ENCODE measurements around the gene MTURN.

MTURN gene

DNA sequence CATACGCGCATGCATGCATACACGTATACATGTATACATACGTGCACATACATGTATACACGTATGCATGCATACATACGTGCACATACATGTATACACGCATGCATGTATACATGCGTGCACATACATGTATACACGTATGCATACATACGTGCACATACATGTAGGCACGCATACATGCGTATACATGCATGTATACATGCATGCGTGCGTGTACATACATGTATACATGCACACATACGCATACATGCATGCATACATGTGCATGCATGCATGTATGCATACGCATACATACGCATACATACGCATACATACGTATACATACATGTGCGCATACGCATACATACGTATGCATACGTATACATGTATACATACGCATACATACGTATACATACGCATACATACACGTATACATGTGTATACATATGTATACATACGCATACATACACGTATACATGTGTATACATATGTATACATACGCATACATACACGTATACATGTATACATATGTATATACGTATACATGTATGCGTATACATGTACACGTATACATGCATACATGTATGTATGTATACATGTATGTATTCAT lies 19.0 kb upstream of the MTURN start:
- DNase-seq (ENCODE audit: extremely low read depth, low read depth): no peak
- TF ChIP-seq, protein P1, sequence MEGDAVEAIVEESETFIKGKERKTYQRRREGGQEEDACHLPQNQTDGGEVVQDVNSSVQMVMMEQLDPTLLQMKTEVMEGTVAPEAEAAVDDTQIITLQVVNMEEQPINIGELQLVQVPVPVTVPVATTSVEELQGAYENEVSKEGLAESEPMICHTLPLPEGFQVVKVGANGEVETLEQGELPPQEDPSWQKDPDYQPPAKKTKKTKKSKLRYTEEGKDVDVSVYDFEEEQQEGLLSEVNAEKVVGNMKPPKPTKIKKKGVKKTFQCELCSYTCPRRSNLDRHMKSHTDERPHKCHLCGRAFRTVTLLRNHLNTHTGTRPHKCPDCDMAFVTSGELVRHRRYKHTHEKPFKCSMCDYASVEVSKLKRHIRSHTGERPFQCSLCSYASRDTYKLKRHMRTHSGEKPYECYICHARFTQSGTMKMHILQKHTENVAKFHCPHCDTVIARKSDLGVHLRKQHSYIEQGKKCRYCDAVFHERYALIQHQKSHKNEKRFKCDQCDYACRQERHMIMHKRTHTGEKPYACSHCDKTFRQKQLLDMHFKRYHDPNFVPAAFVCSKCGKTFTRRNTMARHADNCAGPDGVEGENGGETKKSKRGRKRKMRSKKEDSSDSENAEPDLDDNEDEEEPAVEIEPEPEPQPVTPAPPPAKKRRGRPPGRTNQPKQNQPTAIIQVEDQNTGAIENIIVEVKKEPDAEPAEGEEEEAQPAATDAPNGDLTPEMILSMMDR (IDR thresholded peaks at IDR 0.05; ENCODE audit: low read depth, low read length): no peak

DNA sequence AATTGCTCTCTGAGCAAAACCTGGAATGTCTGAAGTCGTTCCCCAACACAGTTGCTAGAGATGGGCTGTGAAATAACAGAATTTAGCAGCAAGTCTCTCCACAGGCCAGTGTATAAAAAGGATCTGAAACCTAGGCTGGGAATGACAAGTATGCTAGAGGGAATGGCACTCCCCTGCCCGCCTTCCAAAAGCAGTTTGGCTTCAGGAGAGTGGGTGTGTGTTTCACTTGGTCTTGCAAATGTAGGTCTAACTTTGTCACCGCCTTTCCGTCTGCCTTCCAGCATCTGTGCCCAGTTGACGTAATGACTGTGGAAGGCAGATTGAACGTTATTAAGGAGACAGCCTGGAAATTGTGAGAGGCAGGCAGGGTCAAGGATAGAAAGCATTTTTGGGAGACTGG lies 18.0 kb upstream of the MTURN start:
- TF ChIP-seq, protein P1 (IDR thresholded peaks at IDR 0.05; ENCODE audit: low read depth, low read length): no peak
- DNase-seq (ENCODE audit: extremely low read depth, low read depth): no peak

DNA sequence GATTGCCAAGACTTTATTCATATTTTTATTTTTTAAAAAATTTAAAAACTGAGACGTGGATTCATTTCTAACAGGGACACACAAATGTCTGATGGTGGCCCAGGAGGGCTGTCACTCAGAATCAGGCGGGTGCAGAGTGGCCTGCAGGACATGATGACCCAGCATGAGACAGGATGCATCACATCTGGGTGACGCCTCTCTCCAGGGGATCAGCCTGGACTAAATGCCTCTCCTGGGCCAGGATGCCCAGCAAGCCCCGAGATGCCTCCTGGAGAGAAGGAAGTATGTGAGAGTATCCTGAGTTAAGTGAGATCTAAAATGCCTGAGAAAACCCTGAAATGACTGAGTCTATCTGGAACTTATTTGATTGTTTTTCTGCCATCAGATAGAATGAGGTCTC lies 16.9 kb upstream of the MTURN start:
- TF ChIP-seq, protein P1 (IDR thresholded peaks at IDR 0.05; ENCODE audit: low read depth, low read length): no peak
- no peak for DNase-seq (ENCODE audit: extremely low read depth, low read depth)

DNA sequence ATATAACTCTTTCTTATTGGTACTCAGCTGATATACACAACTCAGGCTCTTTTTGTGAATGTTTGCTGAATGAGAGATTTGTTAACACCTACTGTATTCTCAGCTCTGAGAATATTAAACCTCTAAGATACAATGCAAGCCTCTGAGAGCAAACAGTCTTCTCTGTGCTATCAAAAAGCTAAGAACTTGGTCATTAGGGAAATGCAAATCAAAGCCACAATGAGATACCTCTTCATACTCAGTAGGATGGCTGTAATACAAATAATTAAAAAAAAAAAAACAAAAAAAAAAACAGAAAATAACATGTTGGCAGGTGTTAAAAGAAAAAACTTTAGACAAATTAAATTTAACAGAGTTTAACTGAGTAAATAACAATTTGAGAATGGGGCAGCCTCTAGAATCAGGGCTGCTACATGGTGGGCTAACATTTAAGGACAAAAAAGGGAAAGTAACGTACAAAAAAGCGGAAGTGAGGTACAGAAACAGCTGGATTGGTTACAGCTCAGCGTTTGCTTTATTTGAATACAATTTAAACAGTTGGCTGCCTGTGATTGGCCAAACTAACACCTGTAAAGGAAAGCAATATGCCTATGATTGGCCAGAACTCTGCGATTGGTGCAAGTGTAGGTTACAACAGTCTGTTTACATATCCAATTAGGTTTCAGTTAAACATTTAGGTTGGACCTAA lies 14.8 kb upstream of the MTURN start:
- DNase-seq (ENCODE audit: extremely low read depth, low read depth): no peak
- TF ChIP-seq, protein P1 (IDR thresholded peaks at IDR 0.05; ENCODE audit: low read depth, low read length): no peak

DNA sequence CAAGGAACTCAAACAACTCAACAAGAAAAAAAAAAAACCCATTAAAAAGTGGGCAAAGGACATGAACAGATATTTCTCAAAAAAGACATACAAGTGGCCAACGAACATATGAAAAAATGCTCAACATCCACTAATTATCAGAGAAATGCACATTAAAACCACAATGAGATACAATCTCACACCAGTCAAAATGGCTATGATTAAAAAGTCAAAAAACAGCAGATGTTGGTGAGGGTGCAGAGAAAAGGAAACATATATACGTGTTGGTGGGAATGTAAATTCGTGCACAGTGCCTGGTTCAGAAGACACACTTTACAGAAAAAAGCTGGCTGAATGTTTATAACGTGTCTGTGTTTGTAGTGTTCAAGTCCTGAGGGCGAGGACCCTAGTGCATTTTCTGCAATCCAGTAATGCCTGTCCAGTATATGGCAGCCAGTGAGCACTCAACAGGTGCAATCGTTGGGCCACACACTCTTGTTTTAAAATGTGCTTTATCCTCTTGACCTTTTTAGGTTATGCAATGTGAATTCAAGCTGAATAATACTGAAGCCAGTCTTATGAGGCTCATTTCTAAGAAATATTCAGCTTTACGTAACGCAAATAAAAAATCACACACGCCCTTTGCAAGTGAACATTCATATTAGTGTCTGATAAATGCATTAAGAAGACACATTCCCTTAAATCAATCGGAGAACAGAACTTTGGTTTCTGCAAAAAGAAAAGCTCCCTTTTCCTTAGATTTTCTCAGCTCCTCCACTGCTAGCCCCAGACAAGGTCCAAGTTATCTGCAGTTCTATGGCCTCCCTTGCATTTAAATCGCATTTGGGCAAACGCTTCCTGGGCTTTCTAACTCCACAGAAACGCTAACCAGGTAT lies 813 bp upstream of the MTURN start:
- no peak for DNase-seq (ENCODE audit: extremely low read depth, low read depth)
- TF ChIP-seq, protein P1 (IDR thresholded peaks at IDR 0.05; ENCODE audit: low read depth, low read length): no peak

DNA sequence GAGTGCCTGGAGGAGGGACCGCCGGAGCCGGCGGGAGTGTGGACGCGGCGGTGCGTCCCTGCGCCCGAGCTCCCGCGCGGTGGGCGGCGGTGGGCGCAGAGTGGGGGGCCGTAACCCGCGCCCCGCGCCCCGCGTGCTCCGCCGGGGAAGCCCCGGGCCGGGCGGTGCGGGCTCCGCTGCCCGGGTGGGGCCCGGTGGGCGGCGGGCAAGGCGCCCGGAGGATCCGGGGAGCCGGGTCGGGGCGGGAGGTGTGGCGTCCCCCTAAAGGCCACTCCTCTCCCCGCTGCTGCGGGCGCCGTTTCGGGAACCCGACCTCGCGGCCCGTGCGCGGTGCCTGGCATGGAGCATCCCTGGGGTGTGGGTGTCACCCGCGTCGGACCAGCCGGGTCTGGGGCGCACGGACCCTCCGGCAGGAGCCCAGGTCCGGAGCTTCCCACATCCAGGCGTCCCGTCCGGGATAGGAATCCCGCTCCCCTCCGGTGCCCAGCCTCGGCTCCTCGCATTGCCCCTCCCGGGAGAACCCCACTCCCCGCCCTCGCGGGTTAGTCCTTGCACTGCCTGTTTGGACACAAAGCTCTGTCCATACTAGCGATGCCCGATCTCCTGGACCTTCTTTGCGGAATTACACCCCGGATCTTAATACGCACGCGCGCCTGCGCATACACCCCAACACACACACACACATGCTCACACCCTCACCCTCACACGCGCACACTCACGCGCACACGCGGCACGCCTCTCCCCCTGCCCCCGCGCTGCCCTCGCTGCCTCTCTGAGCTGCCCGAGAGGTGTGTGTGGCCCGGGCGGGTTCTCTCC lies 723 bp downstream of the MTURN start:
- DNase-seq (ENCODE audit: extremely low read depth, low read depth): peak; percentile 40
- TF ChIP-seq, protein P1 (IDR thresholded peaks at IDR 0.05; ENCODE audit: low read depth, low read length): no peak
